ENCODE measurements around the gene CEACAM3.

CEACAM3 gene

DNA sequence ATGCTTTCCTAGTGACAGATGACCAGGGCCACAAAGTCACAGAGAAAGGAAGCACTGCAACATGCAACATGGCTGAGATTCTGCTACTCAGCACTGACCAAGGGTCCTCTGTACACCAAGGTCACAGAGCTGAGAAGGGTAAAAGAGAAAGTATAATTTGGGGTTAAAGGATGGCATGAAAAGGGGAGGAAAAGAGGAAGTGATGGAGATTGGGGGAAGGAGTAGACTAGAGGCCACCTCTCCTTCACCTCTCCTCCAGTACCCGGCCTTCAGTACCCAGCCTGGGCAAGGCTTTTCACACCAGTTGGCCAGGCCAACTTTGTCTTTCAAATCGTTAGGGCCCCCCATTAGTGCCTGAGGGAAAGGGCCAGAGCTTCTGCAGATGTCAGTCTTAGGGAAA lies 57.4 kb downstream of the CEACAM3 start:
- TF ChIP-seq JUND (IDR thresholded peaks at IDR 0.05; ENCODE audit: low read depth) = no peak
- in situ Hi-C loops (cut with HindIII; ENCODE audit: low pct_unique_long_range_greater_than_20kb, low sequenced_read_pairs) = no loop called here
- no peak for DNase-seq (ENCODE audit: low read depth in 1 of 2, low spot score in 1 of 2)

DNA sequence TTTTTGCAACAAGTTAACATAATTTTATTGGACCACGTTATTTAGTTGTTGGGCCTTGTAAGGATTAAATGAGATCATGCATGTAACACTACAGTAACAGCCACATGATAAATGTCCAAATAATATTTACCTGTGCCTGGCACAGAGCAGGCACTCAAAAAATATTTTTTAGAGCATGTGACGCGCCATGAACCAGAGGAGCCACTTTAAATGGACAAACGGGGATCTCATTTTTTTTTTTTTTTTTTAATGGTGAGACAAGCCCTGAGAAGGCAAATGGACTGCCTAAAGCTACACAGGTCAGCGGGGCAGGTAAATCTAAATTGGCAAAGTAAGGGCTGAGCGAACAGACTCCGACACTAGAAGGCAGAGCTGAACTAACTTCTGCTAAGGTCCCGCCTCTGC lies 62.8 kb downstream of the CEACAM3 start:
- DNase-seq (ENCODE audit: low read depth in 1 of 2, low spot score in 1 of 2) = no peak
- in situ Hi-C loops (cut with HindIII; ENCODE audit: low pct_unique_long_range_greater_than_20kb, low sequenced_read_pairs) = no loop called here
- no peak for TF ChIP-seq JUND (IDR thresholded peaks at IDR 0.05; ENCODE audit: low read depth)

- in situ Hi-C loops (cut with HindIII; ENCODE audit: low pct_unique_long_range_greater_than_20kb, low sequenced_read_pairs) = no loop called here
- peak; percentile 87 to 98 for DNase-seq (ENCODE audit: low read depth in 1 of 2, low spot score in 1 of 2)
- no peak for TF ChIP-seq JUND (IDR thresholded peaks at IDR 0.05; ENCODE audit: low read depth)
Measured at GRCh38 chr19:41859618-41860418, 63.4 kb downstream of the CEACAM3 start, which contains the start of gene RPS19. TSS of gene RPS19 (plus strand) at chr19:41860255. CDS start at chr19:41860775, 520 bp downstream.

DNA sequence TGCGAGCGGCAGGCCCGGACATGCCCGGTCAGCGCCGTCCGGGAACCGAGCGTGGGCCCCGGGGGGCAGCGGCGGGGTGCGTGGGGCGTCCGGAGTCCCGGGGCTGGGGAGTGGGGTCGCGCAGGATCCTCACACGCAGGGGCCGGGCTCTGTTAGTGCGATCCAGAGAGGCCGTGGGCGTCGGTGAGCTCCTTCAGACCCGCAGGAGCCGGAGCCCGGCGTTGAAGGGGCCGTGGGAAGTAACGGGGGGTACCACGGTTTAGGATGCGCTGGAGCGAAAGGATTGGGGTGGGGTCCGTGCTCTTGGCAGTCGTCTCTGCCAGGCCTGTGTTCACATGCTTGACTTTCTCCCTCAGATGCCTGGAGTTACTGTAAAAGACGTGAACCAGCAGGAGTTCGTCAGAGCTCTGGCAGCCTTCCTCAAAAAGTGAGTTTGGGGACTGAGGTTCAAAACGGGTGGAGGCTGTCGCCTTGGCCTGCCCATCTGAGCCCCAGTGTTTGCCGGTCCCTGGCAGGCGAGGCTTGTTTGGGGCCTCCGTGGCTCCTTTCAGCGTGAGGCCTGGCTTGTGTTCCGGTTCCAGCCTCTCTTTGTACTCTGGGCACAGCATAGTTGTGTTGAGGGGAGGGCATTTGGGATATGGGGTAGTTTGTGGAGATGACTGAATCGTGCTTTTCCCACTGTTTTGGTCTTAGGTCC lies 64.2 kb downstream of the CEACAM3 start:
- TF ChIP-seq JUND (IDR thresholded peaks at IDR 0.05; ENCODE audit: low read depth) = no peak
- in situ Hi-C loops (cut with HindIII; ENCODE audit: low pct_unique_long_range_greater_than_20kb, low sequenced_read_pairs) = no loop called here
- DNase-seq (ENCODE audit: low read depth in 1 of 2, low spot score in 1 of 2) = no peak

Data from T47D (cell line).